ENCODE data around the gene GALNT9. TPM values are rescaled to one million over a fixed set of nuclear protein-coding genes. Genes with fewer than 3 reads are reported as not detected.
A peak's percentile ranks its signal among the peaks of the same experiment; 100 is the strongest.

GALNT9 gene
- total and polyA plus RNA-seq, 10 donors: 0.20 to 2.4 (median 0.84) TPM

DNA sequence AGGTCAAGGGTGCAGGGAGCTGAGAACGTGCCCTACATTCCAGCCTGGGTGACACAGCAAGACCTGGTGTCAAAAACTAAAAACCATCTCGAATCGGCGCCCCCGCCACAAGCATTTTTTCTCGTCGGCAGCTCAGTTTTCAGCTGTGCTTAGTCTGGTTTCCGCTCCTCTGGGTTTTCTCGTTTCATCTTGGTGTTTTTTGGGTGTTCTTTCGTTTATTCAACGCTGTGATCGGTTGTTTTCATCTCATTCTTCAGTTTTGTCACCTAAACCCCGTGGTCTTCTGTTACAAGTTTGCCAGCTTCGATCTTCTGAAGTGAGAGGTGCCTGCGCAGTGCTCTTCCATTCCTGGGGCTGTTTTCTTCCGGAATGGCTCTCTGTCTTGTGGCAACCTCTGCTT lies 143.7 kb downstream of the GALNT9 start:
- Histone ChIP-seq H3K27ac (peak overlapping the region in 7 of 8 donors; percentile 23 to 82 (median 48)), H3K4me3 (peak overlapping the region in 4 of 8 donors; percentile 20 to 59 (median 21)), H3K9me3 (peaks cover 0 to 57% (median 4%) of the 10 kb centered on the region in 8 donors), H3K4me1 (peaks cover 9 to 54% (median 33%) of the 10 kb centered on the region in 6 donors), H3K27me3 (replicated peaks in 1 of 7) (peaks cover 0 to 55% (median 0%) of the 10 kb centered on the region in 7 donors), H3K36me3 (no peaks in the 10 kb centered on the region)
- no peak for TF ChIP-seq CTCF (IDR thresholded peaks at IDR 0.05 in 8 of 11, conservative IDR thresholded peaks at IDR 0.05 in 3 of 11)
- no peak for TF ChIP-seq POLR2A (IDR thresholded peaks at IDR 0.05)
- peak in 1 of 3 donors; percentile 37 for TF ChIP-seq POLR2AphosphoS5 (IDR thresholded peaks at IDR 0.05)
- intact Hi-C loops (cut with DNase I; ENCODE audit: low total_unique reads): no loop called here
- 41 to 70% (median 51%) methylated on average over 16 of the region's 16 CpGs for WGBS, 5 donors
- no peak for DNase-seq

DNA sequence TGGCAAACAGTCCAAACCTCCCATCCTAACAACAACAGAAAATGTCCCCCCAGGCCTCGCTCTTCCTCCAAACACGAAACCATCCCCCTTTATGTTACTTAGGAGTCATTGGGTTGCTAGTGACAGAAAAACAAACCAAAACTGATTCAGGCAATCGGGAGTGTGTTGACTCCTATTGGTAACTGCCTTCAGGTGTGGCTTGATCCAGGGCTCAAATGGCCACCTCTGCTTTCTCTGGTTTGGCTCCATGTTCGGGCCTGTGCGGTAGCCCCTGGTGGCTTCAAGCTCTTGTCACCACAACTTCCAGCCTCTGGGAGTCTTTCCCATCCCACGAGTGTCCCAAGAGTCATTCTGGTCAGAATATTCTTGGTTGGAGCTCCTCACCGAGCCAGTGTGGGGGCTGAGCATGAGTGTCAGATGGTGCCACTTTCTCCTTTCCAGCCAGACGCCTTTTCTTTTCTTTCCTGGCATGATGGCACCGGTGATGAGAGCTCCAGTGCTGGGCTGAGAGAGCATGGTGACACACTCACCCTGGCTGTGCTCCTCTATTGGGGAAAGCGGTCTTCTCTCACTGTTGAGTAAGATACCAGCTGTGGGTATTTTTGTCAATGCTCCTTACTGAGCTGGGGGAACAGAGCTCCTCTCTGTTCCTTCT lies 146.6 kb downstream of the GALNT9 start:
- 83 to 89% (median 85%) methylated on average over 10 of the region's 10 CpGs for WGBS, 5 donors
- Histone ChIP-seq H3K27ac (no peak overlapping the region), H3K27me3 (replicated peaks in 1 of 7) (peaks cover 0 to 47% (median 5%) of the 10 kb centered on the region in 7 donors), H3K36me3 (no peaks in the 10 kb centered on the region), H3K4me1 (peaks cover 0 to 40% (median 23%) of the 10 kb centered on the region in 6 donors), H3K4me3 (no peak overlapping the region), H3K9me3 (peaks cover 0 to 51% (median 2%) of the 10 kb centered on the region in 8 donors)
- no peak for DNase-seq
- TF ChIP-seq POLR2A (IDR thresholded peaks at IDR 0.05): no peak
- TF ChIP-seq CTCF (IDR thresholded peaks at IDR 0.05 in 8 of 11, conservative IDR thresholded peaks at IDR 0.05 in 3 of 11): no peak
- no peak for TF ChIP-seq POLR2AphosphoS5 (IDR thresholded peaks at IDR 0.05)
- intact Hi-C loops (cut with DNase I; ENCODE audit: low total_unique reads): no loop called here

- Histone ChIP-seq H3K4me3 (no peak overlapping the region), H3K4me1 (peaks cover 0 to 40% (median 22%) of the 10 kb centered on the region in 6 donors), H3K36me3 (no peaks in the 10 kb centered on the region), H3K27me3 (replicated peaks in 1 of 7) (peaks cover 0 to 45% (median 5%) of the 10 kb centered on the region in 7 donors), H3K9me3 (peaks cover 0 to 46% (median 2%) of the 10 kb centered on the region in 8 donors), H3K27ac (no peak overlapping the region)
- WGBS, 5 donors: 88 to 93% (median 88%) methylated on average over 21 of the region's 21 CpGs
- intact Hi-C loops (cut with DNase I; ENCODE audit: low total_unique reads): no loop called here
- peak; percentile 49 for DNase-seq
- TF ChIP-seq CTCF (IDR thresholded peaks at IDR 0.05 in 8 of 11, conservative IDR thresholded peaks at IDR 0.05 in 3 of 11): no peak
- TF ChIP-seq POLR2A (IDR thresholded peaks at IDR 0.05): no peak
- TF ChIP-seq POLR2AphosphoS5 (IDR thresholded peaks at IDR 0.05): no peak
These were observed 147.1 kb downstream of the GALNT9 start for GRCh38 chr12:132182206-132182710.

- H3K27me3 ChIP-seq (replicated peaks in 1 of 7): peaks cover 0 to 45% (median 7%) of the 10 kb centered on the region in 7 donors
- H3K27ac ChIP-seq: no peak overlapping the region
- TF ChIP-seq POLR2A (IDR thresholded peaks at IDR 0.05) (no peak), CTCF (IDR thresholded peaks at IDR 0.05 in 8 of 11, conservative IDR thresholded peaks at IDR 0.05 in 3 of 11) (no peak), POLR2AphosphoS5 (IDR thresholded peaks at IDR 0.05) (no peak)
- H3K4me3 ChIP-seq: no peak overlapping the region
- peak; percentile 63 for DNase-seq
- no peaks in the 10 kb centered on the region for H3K36me3 ChIP-seq
- 85 to 88% (median 88%) methylated on average over 19 to 33 of the region's 33 CpGs for WGBS, 5 donors
- peaks cover 0 to 39% (median 16%) of the 10 kb centered on the region in 6 donors for H3K4me1 ChIP-seq
- H3K9me3 ChIP-seq: peaks cover 0 to 40% (median 2%) of the 10 kb centered on the region in 8 donors
- intact Hi-C loops (cut with DNase I; ENCODE audit: low total_unique reads): no loop called here
These were observed 147.7 kb downstream of the GALNT9 start for GRCh38 chr12:132181570-132182200.
